Gastroesophageal sphincter (tissue), 3 donors: ENCODE measurements around the gene OCIAD1.

Source experiments
- CTCF ChIP-seq, 4 experiments: fragments of 200-600 bp in 2 of 4; fragments of 450-650 bp in 2 of 4; sonication (generic) in 1 of 4; IDR thresholded peaks; one replicate each; pipeline ENCODE4 v1.5.1; 2017 to 2019; ENCODE audit warnings: antibody characterized with exemption in 4 of 4, mild to moderate bottlenecking in 2 of 4, moderate library complexity in 2 of 4
- POLR2AphosphoS5 ChIP-seq: sonication (generic); formaldehyde crosslinking; IDR thresholded peaks from one replicate; pipeline ENCODE4 v1.6.1; 2017; ENCODE audit warnings: antibody characterized with exemption

GRCh38 chr4:48891028-48891619 is 60.2 kb downstream of the OCIAD1 start:
- TF ChIP-seq CTCF (IDR thresholded peaks at IDR 0.05) (no peak), POLR2AphosphoS5 (no peak)
